PC-3 (cell line): ENCODE measurements around the gene DTNBP1. TPM values are rescaled to one million over a fixed set of nuclear protein-coding genes. Genes with fewer than 3 reads are reported as not detected.

Experiments
- ATAC-seq: fragments of 200-7000 bp; cut with Tn5 transposase; 2 replicates; pipeline ENCODE4 v1.9.1; 2020; ENCODE audit warnings: mild to moderate bottlenecking, moderate library complexity
- BruUV-seq: library from RNA; stranded (reverse); fragments of 400-500 nt; replicated peaks from 2 replicates; lab custom pipeline; 2021; lab: Mats Ljungman, UMichigan
- CTCF ChIA-PET: fragments of 300-600 bp; sonication (Branson Sonifier 250); formaldehyde crosslinking; loops from one replicate; lab custom pipeline; 2022; ENCODE audit warnings: antibody characterized with exemption; lab: Charles Lee
- POLR2A ChIA-PET: fragments of 300-600 bp; sonication (Branson Sonifier 250); formaldehyde crosslinking; loops from one replicate; lab custom pipeline; 2022; ENCODE audit warnings: antibody characterized with exemption; ENCODE audit not compliant: unreplicated experiment; lab: Charles Lee
- DNase-seq: peaks from one replicate; pipeline ENCODE4 v3.0.0-alpha.2; 2015
- H2AFZ ChIP-seq: fragments of 300-600 bp; sonication (generic); 2 replicates; pipeline ENCODE4 v1.6.0; 2016; ENCODE audit warnings: antibody characterized with exemption, low read length
- H3F3A ChIP-seq: fragments of 300-600 bp; sonication (generic); one replicate; pipeline ENCODE4 v1.6.0; 2017; ENCODE audit warnings: antibody characterized with exemption, low read length, control low read depth, mild to moderate bottlenecking; ENCODE audit not compliant: unreplicated experiment
- H3K27ac ChIP-seq: fragments of 300-600 bp; sonication (generic); 2 replicates; pipeline ENCODE4 v1.5.1; 2016; ENCODE audit warnings: mild to moderate bottlenecking, low read length
- H3K27me3 ChIP-seq: fragments of 300-600 bp; sonication (generic); 2 replicates; pipeline ENCODE4 v1.6.1; 2016; ENCODE audit warnings: low read length, mixed read lengths
- H3K36me3 ChIP-seq: fragments of 300-600 bp; sonication (generic); 2 replicates; pipeline ENCODE4 v1.6.1; 2016; ENCODE audit warnings: low read depth, mixed run types, low read length, mixed read lengths
- H3K4me1 ChIP-seq: fragments of 300-600 bp; sonication (generic); 2 replicates; pipeline ENCODE4 v1.5.1; 2016; ENCODE audit warnings: low read length; ENCODE audit not compliant: insufficient read depth
- H3K4me2 ChIP-seq: fragments of 300-600 bp; sonication (generic); 2 replicates; pipeline ENCODE4 v1.6.0; 2016; ENCODE audit warnings: low read length
- H3K4me3 ChIP-seq: fragments of 300-600 bp; sonication (generic); 2 replicates; pipeline ENCODE4 v1.5.1; 2016; ENCODE audit warnings: mild to moderate bottlenecking, low read length, mixed read lengths
- H3K79me2 ChIP-seq: fragments of 300-600 bp; sonication (generic); 2 replicates; pipeline ENCODE4 v1.6.1; 2017; ENCODE audit warnings: low read length, mixed read lengths
- H3K9ac ChIP-seq: fragments of 300-600 bp; sonication (generic); 2 replicates; pipeline ENCODE4 v1.6.0; 2016; ENCODE audit warnings: mild to moderate bottlenecking, low read length
- H3K9me2 ChIP-seq: fragments of 300-600 bp; sonication (generic); replicated peaks from 2 replicates; pipeline ENCODE4 v1.6.1; 2016; ENCODE audit warnings: mixed run types, low read length, mixed read lengths
- H3K9me3 ChIP-seq: fragments of 300-600 bp; sonication (generic); 2 replicates; pipeline ENCODE4 v1.6.1; 2016; ENCODE audit warnings: low read length, mixed read lengths
- H4K20me1 ChIP-seq: fragments of 300-600 bp; sonication (generic); 2 replicates; pipeline ENCODE4 v1.6.1; 2016; ENCODE audit warnings: low read length, mixed read lengths
- CTCF ChIP-seq: fragments of 300-600 bp; sonication (generic); conservative IDR thresholded peaks from 2 replicates; pipeline ENCODE4 v1.5.1; 2017; ENCODE audit warnings: antibody characterized with exemption, low read depth, mild to moderate bottlenecking, low read length
- EZH2 ChIP-seq: fragments of 300-600 bp; sonication (generic); IDR thresholded peaks from one replicate; pipeline ENCODE4 v1.6.1; 2017; ENCODE audit warnings: antibody characterized with exemption, mild to moderate bottlenecking, low read length; ENCODE audit not compliant: unreplicated experiment
- EZH2phosphoT487 ChIP-seq: fragments of 300-600 bp; sonication (generic); IDR thresholded peaks from 2 replicates; pipeline ENCODE4 v1.6.1; 2018; ENCODE audit warnings: mild to moderate bottlenecking, antibody characterized with exemption, low read length, borderline replicate concordance
- intact Hi-C: fragments of 100-400 bp; cut with micrococcal nuclease; formaldehyde crosslinking; loops from 2 replicates; pipeline ENCODE4 v1.9.0; 2023
- total RNA-seq: library from RNA; depleted of rRNA; stranded (reverse); fragments of >200 nt; gene quantifications from 2 replicates; pipeline ENCODE4 v1.2.3, GENCODE V29; 2014

The DTNBP1 gene
- total RNA-seq, 1 experiment from 2014 or later: 7.9 TPM

- H3K36me3 ChIP-seq: peaks cover 8% of the 10 kb centered on the region
- no TSS peak for BruUV-seq
- no peaks in the 10 kb centered on the region for H3K27me3 ChIP-seq
- H2AFZ ChIP-seq: no peak overlapping the region
- no peak overlapping the region for H3K4me3 ChIP-seq
- CTCF ChIA-PET: no interaction called here
- intact Hi-C loops: no loop called here
- H3K9me2 ChIP-seq: no peaks in the 10 kb centered on the region
- H3K9me3 ChIP-seq: no peaks in the 10 kb centered on the region
- 0 out of 2 replicates have a peak, but pooled peaks cover 5% of the 10 kb centered on the region for H3K79me2 ChIP-seq
- no peaks in the 10 kb centered on the region for H3F3A ChIP-seq
- no peak overlapping the region for H3K9ac ChIP-seq
- no peak overlapping the region for H3K4me2 ChIP-seq
- H4K20me1 ChIP-seq: no peaks in the 10 kb centered on the region
- POLR2A ChIA-PET: no interaction called here
- DNase-seq (no peak), ATAC-seq (no peak)
- 0 out of 2 replicates have a peak, but pooled peaks cover 6% of the 10 kb centered on the region for H3K4me1 ChIP-seq
- H3K27ac ChIP-seq: no peak overlapping the region
- TF ChIP-seq CTCF (no peak), EZH2phosphoT487 (no peak), EZH2 (no peak)
Observed at GRCh38 chr6:15473174-15473573, 189.7 kb downstream of the DTNBP1 start.
